Karpas-422 (cell line): ENCODE data around the gene SURF2. TPM values are rescaled to one million over a fixed set of nuclear protein-coding genes. Genes with fewer than 3 reads are reported as not detected.

ENCODE experiments used
- DNase-seq: peaks from one replicate; pipeline ENCODE4 v3.0.0-alpha.2; 2015
- H2AFZ ChIP-seq: fragments of 200-600 bp; sonication (generic); 2 replicates; pipeline ENCODE4 v1.6.1; 2014; ENCODE audit warnings: antibody characterized with exemption, low read length, mixed read lengths
- H3K27ac ChIP-seq: fragments of 200-600 bp; sonication (generic); 2 replicates; pipeline ENCODE4 v1.5.1; 2014; ENCODE audit warnings: mild to moderate bottlenecking, low read length, moderate library complexity
- H3K27me3 ChIP-seq: fragments of 200-600 bp; sonication (generic); 2 replicates; pipeline ENCODE4 v1.6.1; 2014; ENCODE audit warnings: low read length, mixed read lengths
- H3K36me3 ChIP-seq: fragments of 200-600 bp; sonication (generic); 2 replicates; pipeline ENCODE4 v1.6.1; 2014; ENCODE audit warnings: low read length, mixed read lengths; ENCODE audit not compliant: insufficient read depth
- H3K4me1 ChIP-seq: fragments of 200-600 bp; sonication (generic); 2 replicates; pipeline ENCODE4 v1.6.1; 2014; ENCODE audit warnings: mild to moderate bottlenecking, low read length, mixed read lengths
- H3K4me2 ChIP-seq: fragments of 200-600 bp; sonication (generic); 2 replicates; pipeline ENCODE4 v1.6.1; 2014; ENCODE audit warnings: low read length, low read depth, mild to moderate bottlenecking; ENCODE audit not compliant: poor library complexity, severe bottlenecking
- H3K4me3 ChIP-seq: fragments of 200-600 bp; sonication (generic); 2 replicates; pipeline ENCODE4 v1.5.1; 2014; ENCODE audit warnings: mild to moderate bottlenecking, antibody characterized with exemption, low read length, mixed read lengths
- H3K79me2 ChIP-seq: fragments of 200-600 bp; sonication (generic); 2 replicates; pipeline ENCODE4 v1.6.1; 2014; ENCODE audit warnings: mild to moderate bottlenecking, low read length, mixed read lengths
- H3K9ac ChIP-seq: fragments of 200-600 bp; sonication (generic); 2 replicates; pipeline ENCODE4 v1.6.0; 2014; ENCODE audit warnings: low read length
- H3K9me2 ChIP-seq: fragments of 200-600 bp; sonication (generic), shearing (Covaris generic); replicated peaks from 2 replicates; pipeline ENCODE4 v1.6.0; 2014; ENCODE audit warnings: mild to moderate bottlenecking, low read length, moderate library complexity; ENCODE audit not compliant: insufficient read depth
- H3K9me3 ChIP-seq: fragments of 300-700, 200-600 bp; sonication (generic); 2 replicates; pipeline ENCODE4 v1.6.1; 2014; ENCODE audit warnings: low read length, mixed read lengths
- H4K20me1 ChIP-seq: fragments of 200-600 bp; sonication (generic); 2 replicates; pipeline ENCODE4 v1.6.1; 2014; ENCODE audit warnings: mild to moderate bottlenecking, antibody characterized with exemption, low read length, low read depth; ENCODE audit not compliant: insufficient read depth
- total RNA-seq: library from RNA; depleted of rRNA; stranded (reverse); fragments of >200 nt; shearing (Covaris generic); gene quantifications from 2 replicates; pipeline ENCODE4 v1.2.3, GENCODE V29; 2014; ENCODE audit warnings: low replicate concordance

SURF2 gene
- total RNA-seq, 1 experiment from 2014 or later = 20.0 TPM

DNA sequence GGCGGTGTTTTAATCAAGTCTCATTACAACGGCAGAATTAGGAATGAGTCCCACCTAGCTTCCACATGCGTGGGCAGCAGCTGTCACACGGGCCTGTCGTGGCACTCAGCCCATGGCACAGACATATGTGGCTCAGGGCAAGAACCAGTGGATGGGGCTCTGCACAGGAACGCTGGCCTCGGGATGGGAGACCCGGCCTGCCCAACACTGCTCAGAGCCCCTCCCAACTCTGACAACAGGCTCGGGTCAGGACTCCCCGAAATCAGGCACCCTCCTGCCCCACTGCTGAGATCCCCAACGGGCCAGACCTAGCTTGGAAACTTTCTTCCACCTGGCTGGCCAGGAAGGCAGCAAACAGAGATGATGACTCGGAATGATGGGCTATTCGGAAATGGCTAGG is 15.4 kb upstream of the SURF2 start:
- Histone ChIP-seq H3K9me2 (no peaks in the 10 kb centered on the region), H4K20me1 (peaks cover 6% of the 10 kb centered on the region; the same call in 1 of the 2 replicates), H3K4me3 (no peak overlapping the region), H2AFZ (no peak overlapping the region), H3K4me1 (peaks cover 5% of the 10 kb centered on the region), H3K9ac (no peak overlapping the region), H3K27me3 (no peaks in the 10 kb centered on the region), H3K4me2 (no peak overlapping the region), H3K36me3 (peaks cover 9% of the 10 kb centered on the region; the same call in 1 of the 2 replicates), H3K9me3 (no peaks in the 10 kb centered on the region), H3K79me2 (peaks cover 8% of the 10 kb centered on the region), H3K27ac (no peak overlapping the region)
- DNase-seq = no peak

DNA sequence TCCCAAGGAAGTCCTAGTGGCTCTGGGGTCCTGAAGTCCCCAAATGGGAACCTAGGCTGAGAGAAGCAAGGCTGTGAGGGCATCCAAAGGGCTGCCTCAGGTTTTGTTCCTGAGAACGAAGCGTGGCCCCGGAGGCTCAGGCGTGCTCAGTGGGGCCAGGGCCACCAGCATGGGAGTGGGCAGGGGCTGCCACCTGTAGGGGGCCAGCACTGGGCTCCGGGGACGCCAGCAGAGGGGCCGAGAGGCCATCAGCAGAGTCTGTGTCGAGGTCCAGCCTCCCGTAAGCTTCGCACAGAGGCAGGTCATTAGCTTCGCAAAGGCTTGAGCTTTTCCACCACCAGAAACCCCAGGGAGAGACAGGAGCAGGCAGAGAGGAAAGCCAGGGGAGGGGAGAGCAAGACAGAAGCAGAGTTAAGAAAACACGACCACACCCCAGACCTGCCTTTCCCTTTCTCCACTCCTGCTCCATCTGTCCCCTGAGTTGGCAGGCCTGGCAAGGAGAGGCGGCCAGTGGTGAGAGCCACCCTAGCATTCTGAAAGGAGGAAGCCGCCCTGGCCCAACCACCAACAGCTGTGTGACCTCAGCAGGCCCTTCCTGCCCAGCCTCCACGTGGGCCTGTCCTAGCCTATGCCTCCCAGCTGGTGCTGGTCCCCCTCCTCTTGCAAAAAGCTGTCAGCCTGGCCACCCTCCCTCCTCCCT is 14.8 kb upstream of the SURF2 start:
- no peak for DNase-seq
- Histone ChIP-seq H3K9me3 (no peaks in the 10 kb centered on the region), H3K27ac (no peak overlapping the region), H3K4me1 (peaks cover 5% of the 10 kb centered on the region), H3K79me2 (peaks cover 14% of the 10 kb centered on the region), H4K20me1 (peaks cover 6% of the 10 kb centered on the region; the same call in 1 of the 2 replicates), H3K9ac (no peak overlapping the region), H2AFZ (no peak overlapping the region), H3K27me3 (no peaks in the 10 kb centered on the region), H3K4me2 (no peak overlapping the region), H3K36me3 (peaks cover 9% of the 10 kb centered on the region; the same call in 1 of the 2 replicates), H3K4me3 (no peak overlapping the region), H3K9me2 (no peaks in the 10 kb centered on the region)

DNA sequence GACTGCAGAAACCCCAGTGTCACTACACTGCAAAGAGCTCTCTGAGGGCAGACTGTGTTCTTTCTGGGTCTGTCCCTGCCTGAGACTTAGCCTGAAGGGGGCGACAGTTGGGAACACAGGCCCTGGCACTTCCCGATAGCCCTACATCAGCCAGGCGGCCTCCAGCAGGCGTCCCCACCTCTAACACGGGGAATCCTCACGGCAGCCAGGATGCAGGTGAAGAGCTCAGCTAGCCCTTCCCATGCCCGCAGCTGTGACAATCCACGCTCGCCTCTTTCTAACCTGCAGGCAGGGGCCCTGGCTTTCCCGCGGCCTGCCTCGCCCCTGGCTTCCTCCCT is 14.3 kb upstream of the SURF2 start:
- H2AFZ ChIP-seq = no peak overlapping the region
- H3K4me3 ChIP-seq = no peak overlapping the region
- no peaks in the 10 kb centered on the region for H3K9me2 ChIP-seq
- no peaks in the 10 kb centered on the region for H3K9me3 ChIP-seq
- H3K4me1 ChIP-seq = peaks cover 8% of the 10 kb centered on the region
- H3K9ac ChIP-seq = no peak overlapping the region
- peaks cover 19% of the 10 kb centered on the region for H3K79me2 ChIP-seq
- DNase-seq = no peak
- H3K27ac ChIP-seq = no peak overlapping the region
- peaks cover 9% of the 10 kb centered on the region; the same call in 1 of the 2 replicates for H3K36me3 ChIP-seq
- H3K27me3 ChIP-seq = no peaks in the 10 kb centered on the region
- H3K4me2 ChIP-seq = no peak overlapping the region
- peaks cover 6% of the 10 kb centered on the region; the same call in 1 of the 2 replicates for H4K20me1 ChIP-seq

DNA sequence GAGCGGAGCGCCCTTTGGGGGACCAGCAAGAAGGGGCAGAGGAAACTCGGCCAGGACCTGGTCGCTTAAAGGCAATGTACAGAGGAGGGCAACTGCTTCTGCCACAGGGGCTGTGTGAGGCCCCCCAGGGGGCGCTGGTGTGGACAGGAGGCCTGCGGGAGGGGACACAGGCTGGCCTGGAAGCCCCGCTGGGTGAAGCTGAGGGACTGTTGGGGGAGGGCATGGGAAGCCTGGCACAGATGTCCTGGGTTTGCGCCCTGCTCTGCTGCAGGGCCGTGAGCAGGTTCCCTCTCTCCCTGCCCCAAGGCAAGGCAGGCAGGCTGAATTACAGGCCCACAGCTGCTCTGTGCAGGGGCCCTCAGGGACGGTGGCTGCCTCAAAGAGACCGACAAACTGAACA is 13.8 kb upstream of the SURF2 start:
- no peak for DNase-seq
- no peak overlapping the region for H2AFZ ChIP-seq
- peaks cover 24% of the 10 kb centered on the region for H3K79me2 ChIP-seq
- no peak overlapping the region for H3K4me2 ChIP-seq
- H3K27ac ChIP-seq = no peak overlapping the region
- no peaks in the 10 kb centered on the region for H3K9me2 ChIP-seq
- H4K20me1 ChIP-seq = peaks cover 6% of the 10 kb centered on the region; the same call in 1 of the 2 replicates
- H3K4me3 ChIP-seq = no peak overlapping the region
- H3K4me1 ChIP-seq = peaks cover 8% of the 10 kb centered on the region
- H3K9ac ChIP-seq = no peak overlapping the region
- H3K9me3 ChIP-seq = no peaks in the 10 kb centered on the region
- H3K36me3 ChIP-seq = peaks cover 9% of the 10 kb centered on the region; the same call in 1 of the 2 replicates
- H3K27me3 ChIP-seq = no peaks in the 10 kb centered on the region

DNA sequence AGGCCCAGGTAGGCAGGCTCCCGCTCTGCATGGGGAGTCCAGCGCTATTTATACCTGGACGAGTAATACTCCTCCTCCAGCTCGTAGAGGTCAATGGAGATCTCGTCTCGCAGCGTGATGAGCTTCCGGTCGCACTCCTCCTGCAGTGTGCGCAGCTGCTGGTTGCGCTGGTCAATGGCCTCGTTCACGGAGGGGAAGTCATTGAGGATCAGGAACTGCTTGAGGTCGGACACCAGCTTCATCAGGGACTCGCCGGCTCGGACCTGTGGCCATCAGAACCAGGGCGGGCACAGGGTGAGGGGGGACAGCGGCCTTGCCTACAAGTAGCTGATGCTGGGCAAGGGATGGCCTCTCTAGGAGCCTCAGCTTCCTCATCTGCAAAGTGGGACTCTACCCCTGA is 12.3 kb upstream of the SURF2 start:
- DNase-seq = no peak
- no peak overlapping the region for H3K9ac ChIP-seq
- peaks cover 15% of the 10 kb centered on the region for H4K20me1 ChIP-seq
- H3K27ac ChIP-seq = no peak overlapping the region
- H3K9me2 ChIP-seq = no peaks in the 10 kb centered on the region
- peaks cover 18% of the 10 kb centered on the region for H3K36me3 ChIP-seq
- H3K27me3 ChIP-seq = no peaks in the 10 kb centered on the region
- no peak overlapping the region for H3K4me2 ChIP-seq
- no peak overlapping the region for H3K4me3 ChIP-seq
- H3K79me2 ChIP-seq = peaks cover 38% of the 10 kb centered on the region
- no peak overlapping the region for H2AFZ ChIP-seq
- peaks cover 9% of the 10 kb centered on the region for H3K4me1 ChIP-seq
- no peaks in the 10 kb centered on the region for H3K9me3 ChIP-seq

DNA sequence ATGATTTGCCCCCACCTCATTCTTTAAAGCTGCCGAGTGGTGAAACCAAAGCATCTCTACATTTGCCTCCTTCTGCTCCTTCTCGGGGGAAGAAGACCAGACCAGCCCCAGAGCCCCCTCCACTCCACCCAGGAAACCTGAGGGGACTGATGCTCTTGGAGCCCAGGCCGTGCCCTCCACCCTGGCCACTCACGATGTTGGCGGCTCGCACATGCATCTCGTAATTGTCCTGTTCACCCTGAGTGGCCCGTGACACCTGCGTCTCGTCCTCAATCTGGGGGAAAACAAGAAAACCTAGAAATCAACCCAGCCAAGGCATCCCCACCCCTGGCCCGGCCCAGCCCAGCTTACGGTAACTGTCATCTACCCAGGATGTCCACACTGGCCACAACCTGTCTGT is 11.4 kb upstream of the SURF2 start:
- Histone ChIP-seq H3K79me2 (peaks cover 47% of the 10 kb centered on the region), H3K27me3 (no peaks in the 10 kb centered on the region), H4K20me1 (peaks cover 24% of the 10 kb centered on the region), H3K27ac (no peak overlapping the region), H3K4me1 (peaks cover 18% of the 10 kb centered on the region), H2AFZ (no peak overlapping the region), H3K4me2 (no peak overlapping the region), H3K9ac (no peak overlapping the region), H3K9me2 (no peaks in the 10 kb centered on the region), H3K36me3 (peaks cover 27% of the 10 kb centered on the region), H3K4me3 (no peak overlapping the region), H3K9me3 (no peaks in the 10 kb centered on the region)
- no peak for DNase-seq

DNA sequence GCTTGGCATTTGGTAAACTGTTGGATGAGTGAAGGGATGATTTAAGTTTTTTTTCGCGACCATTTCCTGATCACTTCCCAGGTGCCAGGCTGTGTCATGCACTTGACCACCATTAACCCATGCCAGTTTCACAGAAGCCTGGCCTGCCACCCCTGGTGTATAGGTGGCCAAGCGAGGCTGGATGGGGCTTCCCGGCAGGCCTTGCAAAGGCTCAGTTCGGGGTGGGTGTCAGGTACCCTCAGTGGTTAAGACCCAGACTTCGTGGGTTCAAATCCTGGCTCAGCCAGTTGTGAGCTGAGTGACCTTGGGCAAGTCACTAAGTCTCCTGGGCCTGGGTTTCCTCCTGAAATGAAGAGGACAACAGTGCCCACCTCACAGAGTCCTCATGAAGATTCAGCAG is 10.8 kb upstream of the SURF2 start:
- H3K27ac ChIP-seq = no peak overlapping the region
- peaks cover 25% of the 10 kb centered on the region for H3K4me1 ChIP-seq
- H3K9ac ChIP-seq = no peak overlapping the region
- H4K20me1 ChIP-seq = peaks cover 26% of the 10 kb centered on the region
- H3K27me3 ChIP-seq = no peaks in the 10 kb centered on the region
- DNase-seq = no peak
- H3K9me2 ChIP-seq = no peaks in the 10 kb centered on the region
- no peaks in the 10 kb centered on the region for H3K9me3 ChIP-seq
- H3K4me2 ChIP-seq = no peak overlapping the region
- peaks cover 51% of the 10 kb centered on the region for H3K79me2 ChIP-seq
- H2AFZ ChIP-seq = no peak overlapping the region
- H3K36me3 ChIP-seq = peaks cover 31% of the 10 kb centered on the region
- H3K4me3 ChIP-seq = no peak overlapping the region

DNA sequence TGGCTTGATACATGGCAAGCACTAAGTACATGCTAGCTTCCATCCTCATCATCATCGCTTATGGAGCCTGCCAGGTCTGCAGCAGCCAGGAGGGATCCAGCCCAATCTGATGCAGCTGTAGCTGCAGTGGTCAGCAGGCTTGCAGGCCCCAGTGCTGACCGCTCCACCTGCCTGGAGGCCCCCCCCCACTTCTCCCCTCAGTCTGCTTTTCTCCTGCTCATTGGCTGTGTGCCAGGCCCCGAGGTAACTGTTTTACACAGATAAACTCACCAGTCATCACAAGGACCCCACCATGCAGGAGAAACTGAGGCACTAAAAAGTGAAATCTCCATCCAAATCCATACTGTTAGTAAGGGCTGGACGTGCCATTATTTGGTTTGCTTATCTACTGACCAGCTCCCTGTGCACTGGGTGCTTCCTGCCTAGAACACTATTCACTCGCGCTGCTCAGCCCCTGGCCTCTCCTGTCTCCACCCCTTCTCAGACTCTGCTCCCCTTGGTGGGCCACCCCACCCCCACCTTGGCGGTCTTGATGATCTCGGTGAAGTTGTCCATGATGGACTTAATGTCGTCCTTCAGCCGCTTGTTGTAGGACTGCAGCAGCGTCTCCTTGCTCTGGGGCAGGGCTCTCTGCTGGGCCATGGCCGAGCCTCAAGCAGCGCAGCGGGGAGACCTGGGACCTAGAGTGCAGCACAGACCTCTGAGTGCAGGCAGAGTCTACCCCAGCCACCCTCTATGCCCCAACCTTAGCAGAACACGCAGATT is 10.1 kb upstream of the SURF2 start:
- no peak overlapping the region for H2AFZ ChIP-seq
- peaks cover 26% of the 10 kb centered on the region for H4K20me1 ChIP-seq
- no peak overlapping the region for H3K27ac ChIP-seq
- H3K4me1 ChIP-seq = peaks cover 28% of the 10 kb centered on the region
- H3K9ac ChIP-seq = peak overlapping the region; percentile 95
- peak overlapping the region; percentile 66 for H3K4me2 ChIP-seq
- DNase-seq = no peak
- no peaks in the 10 kb centered on the region for H3K9me3 ChIP-seq
- peaks cover 51% of the 10 kb centered on the region for H3K79me2 ChIP-seq
- H3K36me3 ChIP-seq = peaks cover 31% of the 10 kb centered on the region
- peak overlapping the region; percentile 100 for H3K4me3 ChIP-seq
- no peaks in the 10 kb centered on the region for H3K9me2 ChIP-seq
- H3K27me3 ChIP-seq = no peaks in the 10 kb centered on the region
